GM19467 (cell line): Measurements from ENCODE around the gene NMNAT3.
"Not testable (repeated sequence)": the region's sequence is repeated elsewhere in the genome, so short reads cannot be mapped to it uniquely, and the experiment has no call there.

ENCODE experiments used
- ATAC-seq: cut with Tn5 transposase; IDR thresholded peaks from one replicate; pipeline ENCODE4 v1.9.1; 2021; ENCODE audit warnings: mild to moderate bottlenecking, moderate library complexity; ENCODE audit not compliant: unreplicated experiment

The NMNAT3 gene

DNA sequence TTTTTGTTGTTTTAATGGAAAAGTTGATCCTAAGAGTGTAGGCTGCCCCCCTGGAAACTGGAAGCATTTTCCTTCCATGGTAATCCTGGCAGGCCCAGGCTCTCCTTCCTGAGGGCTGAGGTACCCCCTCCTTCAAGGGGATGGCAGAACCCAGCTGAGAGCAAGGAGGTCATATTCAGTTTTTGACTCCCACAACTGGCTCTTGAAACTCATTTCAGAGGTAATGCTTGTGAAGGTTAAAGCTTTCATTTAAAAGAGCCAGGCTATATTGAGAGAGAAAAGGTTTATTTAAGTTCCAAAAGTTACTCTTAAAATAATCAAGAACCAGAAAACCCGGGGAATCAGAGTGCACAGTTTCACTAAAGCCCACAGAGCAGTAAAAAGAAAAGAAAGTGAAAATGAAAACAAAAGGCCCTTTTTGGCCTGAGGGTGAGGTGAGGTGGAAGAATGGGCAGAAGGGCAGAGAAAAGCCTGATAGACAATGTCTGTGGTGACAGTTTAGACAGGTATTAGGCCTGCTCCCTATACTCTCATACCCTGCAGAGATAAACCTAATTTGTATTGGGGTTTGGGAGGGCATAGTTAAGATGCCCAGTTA lies 91.3 kb downstream of the NMNAT3 start:
- peak; percentile 77 for ATAC-seq

DNA sequence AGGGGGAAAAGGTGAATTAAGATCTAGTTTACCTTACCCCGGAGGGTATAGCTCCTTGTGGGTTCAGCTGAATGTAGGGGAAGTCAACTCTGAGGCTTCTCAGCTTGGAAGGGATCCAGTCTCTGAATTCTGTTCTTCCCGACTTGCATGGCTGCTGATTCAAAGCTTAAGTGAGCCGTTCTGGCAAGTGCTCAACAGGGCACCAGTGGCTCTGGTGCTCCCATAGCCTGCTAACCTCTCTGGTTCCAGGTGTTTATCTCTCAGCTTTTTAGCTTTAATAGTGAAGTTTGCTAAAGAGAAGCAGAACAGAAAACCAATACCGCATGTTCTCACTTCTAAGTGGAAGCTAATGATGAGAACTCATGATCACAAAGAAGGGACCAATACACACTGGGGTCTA lies 92.0 kb downstream of the NMNAT3 start:
- ATAC-seq = no peak

DNA sequence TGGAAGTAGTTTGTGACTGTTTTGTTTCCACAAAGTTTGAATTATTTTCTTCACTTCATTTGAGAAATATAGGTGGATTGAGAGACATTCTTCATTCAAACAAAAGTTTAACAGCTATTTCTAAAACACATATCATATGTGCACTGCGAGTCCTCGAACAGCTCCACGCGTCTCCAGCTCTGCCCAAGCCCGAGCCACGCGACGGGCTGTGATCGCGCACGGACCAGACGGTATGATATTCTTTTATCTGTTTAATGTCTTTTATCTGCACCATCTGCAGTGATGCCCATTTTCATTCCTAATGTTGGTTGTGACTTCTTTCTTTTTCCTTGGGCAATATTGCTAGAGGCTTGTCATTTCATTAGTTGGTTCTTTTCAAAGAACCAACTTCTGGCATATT lies 94.1 kb downstream of the NMNAT3 start:
- not testable (repeated sequence) for ATAC-seq

DNA sequence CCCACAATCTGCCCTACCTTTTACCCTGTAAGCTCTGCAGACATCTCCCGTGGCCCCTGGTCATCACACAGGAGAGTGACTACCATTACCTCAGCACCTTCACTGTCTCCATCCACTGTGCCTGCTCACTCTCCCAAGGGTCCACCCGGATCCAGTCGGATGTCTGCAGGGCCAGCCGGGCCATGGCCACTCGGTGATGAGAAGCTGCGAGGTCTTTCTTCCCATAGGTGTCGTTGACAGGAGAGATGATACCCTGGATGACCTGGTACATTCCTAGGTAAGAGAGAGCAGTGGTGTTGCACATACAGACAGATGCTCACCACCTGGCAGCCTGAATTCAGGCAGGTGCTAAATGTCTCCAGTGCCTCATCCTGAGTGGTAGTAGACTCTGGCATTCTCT lies 99.0 kb downstream of the NMNAT3 start:
- ATAC-seq = no peak

DNA sequence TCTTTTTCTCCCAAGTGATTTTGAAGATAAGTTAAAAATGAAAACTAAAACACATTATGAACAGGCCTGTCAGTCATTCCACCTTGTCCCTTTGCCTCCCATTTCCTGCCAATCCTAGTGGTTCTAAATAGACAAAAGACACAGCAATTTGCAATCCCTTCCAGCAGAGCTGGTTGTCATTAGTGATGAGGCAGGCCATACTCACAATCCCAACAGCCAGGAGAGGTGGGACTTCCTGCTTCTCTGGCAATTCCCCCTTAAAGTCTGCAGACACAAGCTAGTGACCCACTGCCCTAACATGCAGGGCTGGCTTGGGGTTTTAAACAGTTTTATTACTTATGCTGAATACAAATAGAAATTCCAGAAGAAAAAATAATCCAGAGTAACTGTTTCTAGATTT lies 99.9 kb downstream of the NMNAT3 start:
- no peak for ATAC-seq

DNA sequence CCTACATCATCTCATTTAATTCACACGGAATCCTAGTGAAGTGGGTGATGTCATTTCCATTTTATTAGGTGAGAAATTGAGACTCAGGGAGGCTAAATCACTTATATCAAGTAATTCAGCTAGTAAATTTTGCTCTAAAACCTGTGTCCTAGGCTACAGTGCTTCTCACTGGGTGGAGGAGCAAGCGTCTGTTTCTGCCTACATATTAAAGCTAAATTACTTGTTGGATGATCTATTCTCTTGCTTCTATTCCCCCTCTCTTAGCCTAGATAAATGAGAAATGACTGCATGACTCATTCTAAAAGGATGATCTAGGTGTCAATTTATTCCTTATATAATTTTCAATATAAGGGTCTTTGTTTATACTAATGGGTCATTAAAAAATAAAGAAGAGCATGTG lies 100.4 kb downstream of the NMNAT3 start:
- ATAC-seq = no peak

DNA sequence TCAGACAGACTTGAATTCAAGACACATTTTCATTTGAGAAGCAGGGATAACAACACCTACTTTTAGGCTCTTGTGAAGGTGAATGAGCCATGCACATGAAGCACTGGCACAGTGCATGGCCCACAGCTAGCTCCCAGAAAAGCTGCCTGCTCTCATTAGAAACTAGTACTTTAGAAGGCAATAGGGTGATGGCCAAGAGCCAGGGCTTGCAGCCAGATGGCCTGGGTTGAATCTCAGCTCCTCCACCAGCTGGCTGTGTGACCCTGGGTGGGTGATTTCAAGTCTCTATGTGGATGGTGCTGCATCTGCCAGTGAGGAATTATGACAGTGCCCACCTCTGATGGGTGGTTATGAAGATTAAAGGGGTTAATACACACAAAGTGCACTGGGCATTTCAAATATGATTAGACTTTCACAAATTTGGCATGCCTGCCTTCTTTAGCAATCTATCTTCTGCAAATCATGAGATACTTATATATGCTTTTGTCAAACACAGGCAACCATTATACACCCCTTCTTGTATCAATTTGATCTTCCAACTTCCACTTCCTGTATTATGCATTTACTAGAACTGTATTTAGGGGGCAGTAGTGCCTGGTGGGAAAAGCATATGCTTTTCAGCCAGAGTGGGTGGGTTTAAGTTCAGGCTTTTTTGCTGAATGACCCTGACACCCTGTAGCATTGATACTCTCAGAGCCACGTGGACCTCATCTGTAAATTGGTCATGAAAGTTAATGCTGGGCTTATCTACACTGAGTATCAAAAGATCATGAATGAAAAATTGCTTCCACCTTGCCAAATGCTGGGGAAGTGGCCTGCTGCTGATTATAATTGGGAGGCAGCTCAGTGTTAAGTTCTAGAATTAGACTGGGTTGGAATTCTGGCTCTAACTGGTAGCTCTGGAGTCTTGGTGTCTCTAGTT lies 103.5 kb downstream of the NMNAT3 start:
- ATAC-seq = no peak

DNA sequence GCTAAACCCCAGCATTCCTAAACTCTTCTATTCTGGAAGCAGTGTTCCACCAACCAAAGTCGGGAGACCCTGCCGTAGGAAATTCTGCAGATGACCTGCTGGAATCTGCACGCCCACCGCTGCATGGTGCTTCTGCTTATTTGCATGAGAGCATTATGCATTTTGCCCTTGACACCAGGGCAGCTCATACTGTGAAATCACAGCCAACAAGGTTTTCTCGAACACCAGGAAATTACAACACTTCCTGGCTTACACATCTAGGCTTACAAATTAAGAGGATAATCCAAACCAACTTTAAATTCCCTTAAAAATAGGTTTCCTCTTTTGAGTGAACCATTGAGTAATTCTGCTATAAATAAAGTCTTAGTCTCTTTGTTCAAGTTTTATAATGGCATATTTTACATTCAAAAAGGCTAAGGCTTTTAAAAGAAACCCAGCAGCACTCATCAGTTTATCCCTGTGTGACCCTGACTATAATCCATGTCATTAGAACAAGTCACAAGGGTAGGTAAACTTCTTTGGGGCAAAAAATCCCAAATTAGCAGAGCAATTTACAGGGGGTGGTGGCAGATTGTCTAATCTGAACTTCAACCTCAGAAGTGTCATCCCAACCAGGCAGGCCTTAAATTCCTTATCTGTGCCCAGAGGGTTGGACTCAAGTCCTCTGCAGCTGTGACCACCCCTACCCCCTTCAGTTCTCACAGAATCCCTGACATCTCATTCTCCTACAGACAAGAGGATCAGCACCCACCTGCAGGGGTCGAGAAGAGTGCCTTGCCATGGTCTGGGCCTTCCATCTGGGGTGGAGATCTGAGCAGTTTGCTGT lies 104.7 kb downstream of the NMNAT3 start:
- no peak for ATAC-seq

DNA sequence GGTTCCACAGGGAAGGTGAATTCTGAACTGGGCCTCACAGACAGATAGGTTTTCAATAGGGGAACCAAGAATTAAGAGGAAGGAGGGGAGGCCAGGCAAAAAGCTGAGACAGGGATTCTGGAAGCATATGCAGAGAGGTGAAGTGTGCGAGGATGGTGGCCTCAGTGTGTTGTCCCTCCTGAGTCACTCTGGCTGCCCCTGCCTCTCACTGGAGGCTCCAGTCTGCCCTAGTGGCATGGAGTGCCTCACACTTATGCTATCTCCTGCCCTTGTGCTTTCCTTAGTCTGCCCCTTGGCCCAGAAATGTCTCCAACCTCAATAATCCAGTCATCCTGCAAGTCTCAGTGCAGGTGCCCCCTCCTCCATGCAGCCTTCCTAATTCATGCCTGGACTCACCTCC lies 106.1 kb downstream of the NMNAT3 start:
- ATAC-seq = no peak

DNA sequence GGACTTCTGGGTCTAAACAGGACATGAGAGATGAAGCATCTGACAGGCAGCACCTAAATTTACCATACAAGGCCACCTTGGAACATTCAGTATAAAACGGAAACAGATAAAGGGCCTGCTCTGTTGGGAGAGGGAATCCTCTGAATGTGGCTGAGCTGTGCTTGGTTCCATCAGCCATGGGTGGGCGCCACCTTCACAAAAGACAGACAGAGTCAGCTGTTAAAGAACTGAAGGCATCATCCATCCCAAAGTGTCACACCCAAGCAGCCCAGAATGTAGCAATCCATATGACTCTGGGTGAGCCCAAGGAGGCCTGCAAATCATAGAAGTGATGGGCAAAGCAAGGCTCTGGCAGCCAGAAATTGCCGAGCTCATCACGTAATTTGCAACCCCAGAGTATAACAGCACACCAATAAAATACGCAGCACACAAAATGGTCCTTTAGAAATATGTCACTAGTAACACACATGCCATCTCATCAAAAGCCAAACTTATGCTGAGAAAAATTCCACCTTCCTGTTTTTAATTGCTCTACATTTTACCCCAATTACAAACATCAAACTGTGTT lies 113.4 kb downstream of the NMNAT3 start:
- ATAC-seq = no peak

DNA sequence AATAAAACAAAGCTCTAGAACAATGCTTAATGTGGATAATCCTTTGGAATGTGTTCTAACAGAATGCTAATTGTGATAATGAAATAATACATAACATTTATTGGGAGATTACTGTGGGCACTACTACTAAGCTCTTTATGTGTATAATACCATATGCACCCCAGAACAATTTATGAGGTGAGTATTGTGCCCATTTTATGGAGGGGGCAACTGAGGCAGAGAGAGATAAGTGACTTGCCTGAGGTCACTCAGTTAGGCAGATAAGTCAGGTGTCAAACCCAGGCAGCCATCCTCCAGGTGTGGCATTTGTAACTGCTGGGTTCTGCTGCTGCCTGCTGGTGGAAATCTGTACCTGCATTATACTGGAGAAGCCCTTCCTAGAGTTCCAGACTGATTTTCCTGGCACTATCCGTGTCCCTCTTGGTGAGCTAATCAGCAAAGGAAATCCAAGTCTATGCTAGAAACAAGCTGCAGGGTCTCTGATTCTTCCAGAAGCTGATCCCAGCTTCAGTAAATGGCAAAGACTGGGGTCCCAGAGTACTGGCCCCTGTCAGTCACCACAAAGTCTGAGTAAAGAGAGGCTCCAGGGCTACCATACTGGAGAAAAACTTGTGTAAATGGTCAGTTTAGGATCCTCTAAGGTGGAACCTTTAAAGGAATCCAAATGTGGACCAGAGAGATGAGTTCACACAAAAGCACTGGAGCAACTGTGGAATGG lies 115.7 kb downstream of the NMNAT3 start:
- ATAC-seq = no peak

DNA sequence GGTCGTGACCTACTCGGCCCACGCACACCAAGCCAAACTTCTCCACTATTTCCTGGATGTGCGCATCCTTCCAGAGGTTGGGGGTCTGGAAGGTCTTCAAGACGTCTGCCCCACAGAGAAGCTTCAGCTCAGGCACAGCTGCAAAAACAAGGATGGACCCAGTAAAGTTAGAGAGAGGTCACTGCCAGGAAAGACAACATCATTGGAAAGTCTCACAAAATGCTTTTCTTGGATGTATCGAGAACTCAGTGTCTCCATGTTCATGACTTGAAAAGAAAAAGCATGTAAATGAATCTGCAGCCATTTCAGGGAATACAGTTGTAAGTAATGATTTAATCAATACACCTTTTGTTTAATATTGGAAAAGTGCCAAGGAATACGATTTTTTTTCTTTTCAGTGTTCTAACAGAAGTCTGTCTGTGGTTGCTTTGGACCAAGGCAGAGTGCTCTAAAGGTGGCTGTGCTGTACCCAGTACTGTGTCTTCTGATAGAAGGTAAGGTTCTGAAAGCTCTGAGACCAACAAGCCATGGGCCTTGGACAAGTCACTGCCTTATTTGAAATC lies 116.4 kb downstream of the NMNAT3 start:
- no peak for ATAC-seq

DNA sequence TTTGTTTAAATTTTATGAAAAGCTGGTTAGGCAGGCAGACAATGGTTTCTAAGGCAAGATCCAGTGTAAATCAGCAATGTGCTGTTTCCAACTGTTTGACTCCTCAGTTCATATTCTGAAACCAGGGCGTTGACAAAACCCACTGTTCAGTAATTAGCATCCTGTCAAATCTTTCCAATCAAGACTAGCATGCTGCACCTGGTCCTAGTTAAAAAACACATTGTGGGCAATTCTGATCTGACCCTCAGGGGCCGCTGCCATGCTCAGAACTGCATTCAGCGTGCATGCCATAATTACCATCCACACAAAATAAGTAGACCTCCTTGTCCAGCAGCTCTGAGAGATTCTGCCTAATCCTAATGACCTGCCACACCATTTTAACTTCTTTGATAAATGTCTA lies 117.4 kb downstream of the NMNAT3 start:
- no peak for ATAC-seq

DNA sequence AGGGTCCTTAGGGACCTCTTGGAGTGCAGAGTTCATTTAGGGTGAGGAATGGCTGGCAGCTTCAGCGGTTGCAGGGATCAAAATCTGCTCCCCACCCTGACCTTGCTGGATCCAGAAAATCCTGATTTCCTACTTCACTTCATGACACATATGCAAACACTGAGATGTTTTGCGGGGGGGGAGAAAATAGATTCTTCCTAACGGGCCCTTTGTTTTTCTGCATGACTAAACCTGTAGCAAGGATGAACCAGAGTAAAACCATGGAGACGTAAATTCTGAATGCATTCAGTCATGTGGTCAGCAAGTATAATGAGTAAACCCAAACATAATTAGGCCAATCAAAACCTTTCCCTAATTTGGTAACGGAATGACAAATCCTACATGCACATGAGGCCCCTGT lies 118.2 kb downstream of the NMNAT3 start:
- ATAC-seq = no peak

DNA sequence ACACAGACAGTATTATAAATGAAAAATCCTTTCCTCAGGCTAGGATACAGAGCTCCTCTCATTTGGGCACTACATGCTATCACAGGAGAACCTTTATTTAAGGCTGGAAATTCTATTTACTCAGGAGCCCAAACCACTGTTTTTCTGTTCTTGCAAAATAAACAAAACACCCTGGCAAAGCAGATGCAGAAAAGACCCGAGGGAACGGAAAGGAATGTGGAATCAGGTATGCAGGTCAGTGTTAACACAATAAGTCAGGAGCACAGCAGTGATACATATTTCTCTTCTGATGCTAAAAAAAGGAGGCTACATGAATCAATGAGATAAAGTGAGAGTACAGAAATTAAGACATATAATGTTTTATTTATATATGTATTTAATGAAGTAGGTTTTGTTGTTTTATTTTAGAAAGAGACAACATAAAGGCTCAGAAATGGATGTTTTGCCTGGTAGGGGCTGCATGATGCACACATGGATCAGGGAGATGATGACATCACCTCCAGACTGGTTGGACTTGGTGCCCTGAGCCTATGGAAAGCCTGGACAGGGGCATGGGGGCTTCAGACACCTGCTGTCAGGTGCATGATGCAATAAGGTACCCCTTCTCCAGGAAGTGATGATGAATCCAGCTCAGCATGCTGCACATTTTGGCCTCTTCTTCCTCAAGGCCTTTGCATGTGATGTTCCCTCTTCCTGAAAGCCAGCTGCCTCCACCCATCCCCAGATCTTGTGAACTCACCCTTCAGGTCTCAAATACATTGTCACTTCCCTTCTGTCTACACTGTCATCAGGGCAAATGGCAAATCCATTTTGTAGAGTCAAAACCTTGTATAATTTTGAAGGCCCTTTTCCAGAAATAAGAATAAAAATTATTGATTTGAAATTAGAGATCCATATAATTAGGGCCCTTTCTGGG lies 119.2 kb downstream of the NMNAT3 start:
- ATAC-seq = no peak

DNA sequence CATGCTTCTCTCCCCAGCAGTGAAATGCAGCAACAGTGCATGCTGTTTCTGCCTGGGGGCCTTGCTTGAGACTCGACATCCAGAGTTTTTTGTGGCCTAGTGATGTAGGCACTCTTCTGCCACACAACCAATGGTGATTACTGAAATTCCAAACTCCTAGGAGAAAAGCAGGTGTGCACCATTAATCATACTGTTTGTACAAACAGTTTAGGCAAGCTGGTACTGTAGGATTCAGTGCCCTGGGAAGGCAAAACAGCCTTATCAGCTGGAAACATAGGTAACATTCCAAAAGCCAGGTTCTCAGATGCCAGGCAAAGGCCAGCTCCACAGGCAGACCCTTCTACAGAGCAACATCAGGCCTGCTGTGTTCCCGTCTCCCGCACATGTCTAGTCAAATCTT lies 120.7 kb downstream of the NMNAT3 start:
- no peak for ATAC-seq

DNA sequence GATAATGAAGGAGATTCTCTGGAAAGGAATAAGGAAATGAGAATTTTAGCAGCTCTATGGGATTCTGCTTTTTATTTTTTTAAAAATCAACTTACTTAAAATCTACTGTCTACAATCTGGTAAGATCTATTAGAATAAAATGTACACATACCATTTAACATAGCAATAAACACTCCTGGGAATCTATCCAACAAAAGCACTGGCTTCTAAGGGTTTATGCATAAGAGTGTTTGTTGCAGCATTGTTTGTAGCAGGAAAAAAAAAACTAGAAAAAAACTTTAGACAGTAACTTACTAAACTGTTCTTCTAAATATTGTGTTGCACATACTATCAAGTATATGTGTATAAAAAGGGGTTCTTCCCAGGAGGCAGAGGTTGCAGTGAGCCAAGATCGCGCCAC lies 122.5 kb downstream of the NMNAT3 start:
- no peak for ATAC-seq

DNA sequence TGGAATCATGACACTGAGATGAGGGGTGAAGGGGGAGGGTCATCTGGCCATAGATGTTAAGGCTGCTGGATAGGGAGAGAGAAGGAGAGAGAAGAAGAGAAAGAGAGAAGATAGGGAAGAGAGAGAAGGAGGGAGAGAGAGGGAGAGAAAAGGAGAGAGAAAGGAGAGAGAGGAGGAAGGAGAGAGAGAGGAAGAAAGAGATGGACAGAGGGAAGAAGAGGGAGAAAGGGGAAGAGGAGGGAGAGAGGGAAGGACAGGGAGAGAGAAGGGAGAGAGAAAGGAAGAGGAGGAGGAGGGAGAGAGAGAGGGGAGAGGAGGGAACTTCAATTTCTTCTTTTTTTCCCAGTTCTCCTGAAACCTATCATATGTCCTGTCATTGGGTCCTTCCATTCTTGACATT lies 123.1 kb downstream of the NMNAT3 start:
- no peak for ATAC-seq

DNA sequence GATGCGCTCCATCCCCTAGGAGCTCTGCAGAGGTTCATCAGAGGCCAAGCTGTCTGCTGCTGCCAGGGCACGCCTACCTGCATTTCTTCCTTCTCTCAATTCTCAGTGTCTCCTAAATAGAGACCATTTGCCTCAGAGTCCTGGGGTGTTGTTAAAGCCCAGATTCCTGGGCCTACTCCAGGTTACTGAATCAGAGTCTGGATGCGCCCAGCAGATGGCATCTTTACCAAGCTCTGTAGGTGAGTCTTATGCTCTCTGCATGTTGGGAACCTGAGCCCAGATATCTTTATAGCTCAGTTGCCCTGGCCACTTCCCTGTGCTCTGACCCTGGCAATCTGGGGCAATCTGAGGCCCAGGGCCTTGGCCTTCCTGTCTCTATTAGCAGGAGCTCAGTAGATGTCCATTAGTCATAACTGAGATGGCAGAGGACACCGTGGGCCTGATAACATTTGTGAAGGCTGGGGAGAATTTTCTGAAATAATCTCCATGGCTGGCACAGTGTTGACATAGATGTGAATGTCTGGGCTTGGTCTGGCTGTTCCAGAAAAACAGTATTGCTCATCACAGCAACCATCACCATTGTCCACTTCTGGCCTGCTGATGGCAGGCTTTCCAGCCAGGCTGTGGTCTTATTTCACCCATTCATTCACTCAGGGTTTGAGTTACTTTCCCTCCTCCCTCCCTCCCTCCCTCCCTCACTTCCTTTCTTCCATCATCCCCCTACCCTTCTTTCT lies 125.0 kb downstream of the NMNAT3 start:
- no peak for ATAC-seq
